PC-3 (cell line): ENCODE results near the gene WHRN. TPM values are rescaled to one million over a fixed set of nuclear protein-coding genes. Genes with fewer than 3 reads are reported as not detected.

ENCODE experiments used
- ATAC-seq: fragments of 200-7000 bp; cut with Tn5 transposase; 2 replicates; pipeline ENCODE4 v1.9.1; 2020; ENCODE audit warnings: mild to moderate bottlenecking, moderate library complexity
- BruUV-seq: library from RNA; stranded (reverse); fragments of 400-500 nt; replicated peaks from 2 replicates; lab custom pipeline; 2021; lab: Mats Ljungman, UMichigan
- CTCF ChIA-PET: fragments of 300-600 bp; sonication (Branson Sonifier 250); formaldehyde crosslinking; loops from one replicate; lab custom pipeline; 2022; ENCODE audit warnings: antibody characterized with exemption; lab: Charles Lee
- POLR2A ChIA-PET: fragments of 300-600 bp; sonication (Branson Sonifier 250); formaldehyde crosslinking; loops from one replicate; lab custom pipeline; 2022; ENCODE audit warnings: antibody characterized with exemption; ENCODE audit not compliant: unreplicated experiment; lab: Charles Lee
- DNase-seq: peaks from one replicate; pipeline ENCODE4 v3.0.0-alpha.2; 2015
- H2AFZ ChIP-seq: fragments of 300-600 bp; sonication (generic); 2 replicates; pipeline ENCODE4 v1.6.0; 2016; ENCODE audit warnings: antibody characterized with exemption, low read length
- H3F3A ChIP-seq: fragments of 300-600 bp; sonication (generic); one replicate; pipeline ENCODE4 v1.6.0; 2017; ENCODE audit warnings: antibody characterized with exemption, low read length, control low read depth, mild to moderate bottlenecking; ENCODE audit not compliant: unreplicated experiment
- H3K27ac ChIP-seq: fragments of 300-600 bp; sonication (generic); 2 replicates; pipeline ENCODE4 v1.5.1; 2016; ENCODE audit warnings: mild to moderate bottlenecking, low read length
- H3K27me3 ChIP-seq: fragments of 300-600 bp; sonication (generic); 2 replicates; pipeline ENCODE4 v1.6.1; 2016; ENCODE audit warnings: low read length, mixed read lengths
- H3K36me3 ChIP-seq: fragments of 300-600 bp; sonication (generic); 2 replicates; pipeline ENCODE4 v1.6.1; 2016; ENCODE audit warnings: low read depth, mixed run types, low read length, mixed read lengths
- H3K4me1 ChIP-seq: fragments of 300-600 bp; sonication (generic); 2 replicates; pipeline ENCODE4 v1.5.1; 2016; ENCODE audit warnings: low read length; ENCODE audit not compliant: insufficient read depth
- H3K4me2 ChIP-seq: fragments of 300-600 bp; sonication (generic); 2 replicates; pipeline ENCODE4 v1.6.0; 2016; ENCODE audit warnings: low read length
- H3K4me3 ChIP-seq: fragments of 300-600 bp; sonication (generic); 2 replicates; pipeline ENCODE4 v1.5.1; 2016; ENCODE audit warnings: mild to moderate bottlenecking, low read length, mixed read lengths
- H3K79me2 ChIP-seq: fragments of 300-600 bp; sonication (generic); 2 replicates; pipeline ENCODE4 v1.6.1; 2017; ENCODE audit warnings: low read length, mixed read lengths
- H3K9ac ChIP-seq: fragments of 300-600 bp; sonication (generic); 2 replicates; pipeline ENCODE4 v1.6.0; 2016; ENCODE audit warnings: mild to moderate bottlenecking, low read length
- H3K9me2 ChIP-seq: fragments of 300-600 bp; sonication (generic); replicated peaks from 2 replicates; pipeline ENCODE4 v1.6.1; 2016; ENCODE audit warnings: mixed run types, low read length, mixed read lengths
- H3K9me3 ChIP-seq: fragments of 300-600 bp; sonication (generic); 2 replicates; pipeline ENCODE4 v1.6.1; 2016; ENCODE audit warnings: low read length, mixed read lengths
- H4K20me1 ChIP-seq: fragments of 300-600 bp; sonication (generic); 2 replicates; pipeline ENCODE4 v1.6.1; 2016; ENCODE audit warnings: low read length, mixed read lengths
- EZH2 ChIP-seq: fragments of 300-600 bp; sonication (generic); IDR thresholded peaks from one replicate; pipeline ENCODE4 v1.6.1; 2017; ENCODE audit warnings: antibody characterized with exemption, mild to moderate bottlenecking, low read length; ENCODE audit not compliant: unreplicated experiment
- EZH2phosphoT487 ChIP-seq: fragments of 300-600 bp; sonication (generic); IDR thresholded peaks from 2 replicates; pipeline ENCODE4 v1.6.1; 2018; ENCODE audit warnings: mild to moderate bottlenecking, antibody characterized with exemption, low read length, borderline replicate concordance
- intact Hi-C: fragments of 100-400 bp; cut with micrococcal nuclease; formaldehyde crosslinking; loops from 2 replicates; pipeline ENCODE4 v1.9.0; 2023
- total RNA-seq: library from RNA; depleted of rRNA; stranded (reverse); fragments of >200 nt; gene quantifications from 2 replicates; pipeline ENCODE4 v1.2.3, GENCODE V29; 2014
- TF ChIP-seq, protein P1 (sequence below): fragments of 300-600 bp; sonication (generic); conservative IDR thresholded peaks from 2 replicates; pipeline ENCODE4 v1.5.1; 2017; ENCODE audit warnings: antibody characterized with exemption, low read depth, mild to moderate bottlenecking, low read length

Gene WHRN
- total RNA-seq, 1 experiment from 2014 or later, result 10.5 TPM

DNA sequence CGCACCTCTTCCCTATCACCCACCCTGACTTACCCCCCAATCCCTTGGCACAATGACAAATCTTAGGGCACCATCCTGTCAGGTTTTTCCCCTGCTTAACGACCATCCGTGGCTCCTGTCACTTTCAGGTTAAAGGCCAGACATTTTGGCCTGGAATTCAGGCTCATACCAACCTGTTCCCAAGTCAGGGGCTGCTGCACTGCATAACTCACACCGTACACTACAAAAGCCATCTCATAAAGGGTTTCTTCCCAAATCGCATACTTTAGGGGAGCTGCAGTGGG is 110.0 kb downstream of the WHRN start:
- intact Hi-C loops, result no loop called here
- Histone ChIP-seq H3K9ac (no peak overlapping the region), H4K20me1 (no peaks in the 10 kb centered on the region), H3K4me1 (peaks cover 16% of the 10 kb centered on the region), H3K27ac (no peak overlapping the region), H3F3A (no peaks in the 10 kb centered on the region), H3K36me3 (no peaks in the 10 kb centered on the region), H3K27me3 (no peaks in the 10 kb centered on the region), H3K4me3 (no peak overlapping the region), H3K4me2 (no peak overlapping the region), H2AFZ (no peak overlapping the region), H3K9me3 (no peaks in the 10 kb centered on the region), H3K79me2 (peaks cover 10% of the 10 kb centered on the region; the same call in 1 of the 2 replicates), H3K9me2 (no peaks in the 10 kb centered on the region)
- ChIA-PET CTCF (no interaction called here), POLR2A (no interaction called here)
- no TSS peak for BruUV-seq
- DNase-seq (no peak), ATAC-seq (no peak)
- TF ChIP-seq EZH2, result no peak
- TF ChIP-seq EZH2phosphoT487, result no peak
- TF ChIP-seq, protein P1, sequence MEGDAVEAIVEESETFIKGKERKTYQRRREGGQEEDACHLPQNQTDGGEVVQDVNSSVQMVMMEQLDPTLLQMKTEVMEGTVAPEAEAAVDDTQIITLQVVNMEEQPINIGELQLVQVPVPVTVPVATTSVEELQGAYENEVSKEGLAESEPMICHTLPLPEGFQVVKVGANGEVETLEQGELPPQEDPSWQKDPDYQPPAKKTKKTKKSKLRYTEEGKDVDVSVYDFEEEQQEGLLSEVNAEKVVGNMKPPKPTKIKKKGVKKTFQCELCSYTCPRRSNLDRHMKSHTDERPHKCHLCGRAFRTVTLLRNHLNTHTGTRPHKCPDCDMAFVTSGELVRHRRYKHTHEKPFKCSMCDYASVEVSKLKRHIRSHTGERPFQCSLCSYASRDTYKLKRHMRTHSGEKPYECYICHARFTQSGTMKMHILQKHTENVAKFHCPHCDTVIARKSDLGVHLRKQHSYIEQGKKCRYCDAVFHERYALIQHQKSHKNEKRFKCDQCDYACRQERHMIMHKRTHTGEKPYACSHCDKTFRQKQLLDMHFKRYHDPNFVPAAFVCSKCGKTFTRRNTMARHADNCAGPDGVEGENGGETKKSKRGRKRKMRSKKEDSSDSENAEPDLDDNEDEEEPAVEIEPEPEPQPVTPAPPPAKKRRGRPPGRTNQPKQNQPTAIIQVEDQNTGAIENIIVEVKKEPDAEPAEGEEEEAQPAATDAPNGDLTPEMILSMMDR, result no peak

DNA sequence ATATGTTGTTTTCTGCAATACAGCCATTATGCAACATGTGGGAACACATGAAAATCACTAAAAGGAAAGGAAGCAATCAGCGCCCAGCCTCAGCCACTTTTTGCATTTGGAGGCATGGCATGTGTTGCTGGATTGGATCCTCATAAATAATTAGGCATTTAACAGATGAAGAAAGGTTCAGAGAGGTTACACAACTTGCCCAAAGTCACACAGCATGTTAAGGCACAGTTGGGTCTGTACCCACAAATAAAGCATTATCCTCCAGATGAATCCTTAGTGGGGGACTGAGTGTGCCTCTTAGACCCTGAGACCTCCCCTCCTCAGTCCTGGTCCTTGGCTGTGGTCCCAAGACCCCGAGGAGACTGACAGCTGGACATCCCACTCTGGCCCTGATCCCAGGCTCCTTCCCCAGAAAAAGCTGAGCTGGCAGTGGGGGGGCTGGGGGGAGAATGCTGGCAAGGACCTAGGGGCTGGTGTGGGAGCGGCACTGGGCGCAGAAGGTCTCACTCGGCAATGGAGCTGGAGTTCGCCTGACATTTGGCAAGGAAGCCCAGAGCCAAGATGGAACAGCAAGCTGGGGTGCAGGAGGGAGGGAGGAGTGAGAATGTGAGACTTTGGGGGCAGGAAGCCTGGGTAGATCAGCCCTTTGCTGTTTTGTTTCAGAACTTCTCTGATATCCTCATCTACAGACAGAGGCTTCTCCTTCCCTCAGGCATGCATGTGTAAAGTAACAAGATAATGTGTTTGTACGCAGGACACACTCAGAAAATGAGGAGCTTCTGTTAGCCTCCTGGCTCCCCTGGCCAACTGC is 110.5 kb downstream of the WHRN start:
- H3K4me3 ChIP-seq, result no peak overlapping the region
- POLR2A ChIA-PET, result no interaction called here
- no peak for ATAC-seq

More for the DNA sequence above, 110.5 kb downstream of the WHRN start:
- H4K20me1 ChIP-seq, result no peaks in the 10 kb centered on the region
- H3K4me1 ChIP-seq, result peaks cover 16% of the 10 kb centered on the region
- no peaks in the 10 kb centered on the region for H3K9me3 ChIP-seq
- TF ChIP-seq EZH2 (no peak), EZH2phosphoT487 (no peak)
- TF ChIP-seq, protein P1, result no peak
- H3K9me2 ChIP-seq, result no peaks in the 10 kb centered on the region
- intact Hi-C loops, result no loop called here
- no peak overlapping the region for H3K4me2 ChIP-seq
- peaks cover 10% of the 10 kb centered on the region; the same call in 1 of the 2 replicates for H3K79me2 ChIP-seq
- no peak overlapping the region for H3K9ac ChIP-seq
- no peak overlapping the region for H3K27ac ChIP-seq
- DNase-seq, result no peak
- no peaks in the 10 kb centered on the region for H3F3A ChIP-seq
- H3K36me3 ChIP-seq, result no peaks in the 10 kb centered on the region
- CTCF ChIA-PET, result no interaction called here
- H3K27me3 ChIP-seq, result no peaks in the 10 kb centered on the region
- no peak overlapping the region for H2AFZ ChIP-seq
- no TSS peak for BruUV-seq
